Activated CD8-positive, alpha-beta T cell treated with anti-CD3 and anti-CD28 coated beads for 36 hours (primary cell): Measurements from ENCODE around the gene SEMA4D. TPM values are rescaled to one million over a fixed set of nuclear protein-coding genes. Genes with fewer than 3 reads are reported as not detected.
A peak's percentile ranks its signal among the peaks of the same experiment; 100 is the strongest.

Source experiments
- ATAC-seq: fragments of 200-7000 bp; cut with Tn5 transposase; one replicate; pipeline ENCODE4 v1.10.0; 2021; ENCODE audit warnings: mild to moderate bottlenecking, moderate library complexity
- CTCF ChIA-PET: fragments of 350-600 bp; sonication (Branson Sonifier 250); formaldehyde crosslinking; loops from one replicate; lab custom pipeline; 2021; ENCODE audit warnings: antibody characterized with exemption; lab: Charles Lee
- POLR2A ChIA-PET: fragments of 350-600 bp; sonication (Branson Sonifier 250); formaldehyde crosslinking; loops from one replicate; lab custom pipeline; 2021; ENCODE audit warnings: antibody characterized with exemption; lab: Charles Lee
- DNase-seq: peaks from one replicate; pipeline ENCODE4 v3.0.0-alpha.2; 2020
- H3K27ac Mint-ChIP-seq: one replicate; pipeline ENCODE4 v1.8.0; 2021; ENCODE audit warnings: mild to moderate bottlenecking, mixed read lengths
- H3K27me3 Mint-ChIP-seq: one replicate; pipeline ENCODE4 v1.8.0; 2021; ENCODE audit warnings: mixed read lengths
- H3K36me3 Mint-ChIP-seq: one replicate; pipeline ENCODE4 v1.8.0; 2021; ENCODE audit warnings: low read depth, mixed read lengths
- H3K4me1 Mint-ChIP-seq: one replicate; pipeline ENCODE4 v1.8.0; 2021; ENCODE audit warnings: low read depth, mixed read lengths
- H3K4me3 Mint-ChIP-seq: one replicate; pipeline ENCODE4 v1.8.0; 2021; ENCODE audit warnings: mild to moderate bottlenecking, moderate library complexity, mixed read lengths
- H3K9me3 Mint-ChIP-seq: one replicate; pipeline ENCODE4 v1.8.0; 2021; ENCODE audit warnings: mixed read lengths
- CTCF ChIP-seq: fragments of 200-600 bp; IDR thresholded peaks from one replicate; pipeline ENCODE4 v1.8.0; 2022; ENCODE audit warnings: antibody characterized with exemption, mild to moderate bottlenecking
- intact Hi-C: fragments of 100-400 bp; cut with micrococcal nuclease; formaldehyde crosslinking; loops from one replicate; pipeline ENCODE4 v1.10.0; 2022
- total RNA-seq, 2 experiments: library from RNA; stranded (reverse); gene quantifications; one replicate each; pipeline ENCODE4 v1.2.3, GENCODE V29; 2021

SEMA4D gene
- total RNA-seq, 2 experiments from 2014 or later: 290 to 317 TPM

DNA sequence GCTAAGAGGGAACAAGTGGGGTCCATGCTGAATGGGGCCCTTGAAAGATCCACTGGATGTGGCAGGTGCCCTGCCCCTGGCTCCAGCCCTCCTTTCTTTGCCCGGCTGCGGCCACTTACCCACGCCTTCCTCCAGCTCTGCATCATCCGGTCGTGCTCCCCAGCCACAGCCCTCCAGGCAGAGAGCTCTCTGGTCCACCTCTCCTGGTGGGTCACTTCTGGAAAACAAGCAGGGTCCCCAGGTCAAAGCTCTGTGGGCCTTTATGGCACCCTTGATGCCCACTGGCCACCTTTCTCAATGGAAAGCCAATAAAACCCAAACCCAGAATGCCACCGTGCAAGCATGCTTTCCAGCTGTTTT is 134.6 kb downstream of the SEMA4D start:
- ATAC-seq: no peak
- no peak overlapping the region for H3K27ac Mint-ChIP-seq
- H3K36me3 Mint-ChIP-seq: peaks cover 31% of the 10 kb centered on the region
- intact Hi-C loops: no loop called here
- H3K4me1 Mint-ChIP-seq: peaks cover 9% of the 10 kb centered on the region
- no peaks in the 10 kb centered on the region for H3K27me3 Mint-ChIP-seq
- H3K9me3 Mint-ChIP-seq: no peaks in the 10 kb centered on the region
- DNase-seq: no peak
- ChIA-PET CTCF (no interaction called here), POLR2A (interaction anchor here (0.9 to 2.5 kb wide), 5 partner anchors 10 to 36 kb away, joined by 3 to 6 read pairs (median 4); no protein-coding TSS in a partner anchor)
- TF ChIP-seq CTCF: no peak
- H3K4me3 Mint-ChIP-seq: no peak overlapping the region

- ATAC-seq (no peak), DNase-seq (no peak)
- Mint-ChIP-seq H3K9me3 (no peaks in the 10 kb centered on the region), H3K27me3 (no peaks in the 10 kb centered on the region), H3K4me3 (no peak overlapping the region), H3K4me1 (peaks cover 9% of the 10 kb centered on the region), H3K27ac (no peak overlapping the region), H3K36me3 (peaks cover 33% of the 10 kb centered on the region)
- no peak for TF ChIP-seq CTCF
- ChIA-PET POLR2A (interaction anchor here (0.9 to 2.5 kb wide), 4 partner anchors 10 to 18 kb away, joined by 3 to 6 read pairs (median 4); no protein-coding TSS in a partner anchor), CTCF (no interaction called here)
- intact Hi-C loops: no loop called here
Observed at GRCh38 chr9:89362647-89363310, 135.1 kb downstream of the SEMA4D start.

DNA sequence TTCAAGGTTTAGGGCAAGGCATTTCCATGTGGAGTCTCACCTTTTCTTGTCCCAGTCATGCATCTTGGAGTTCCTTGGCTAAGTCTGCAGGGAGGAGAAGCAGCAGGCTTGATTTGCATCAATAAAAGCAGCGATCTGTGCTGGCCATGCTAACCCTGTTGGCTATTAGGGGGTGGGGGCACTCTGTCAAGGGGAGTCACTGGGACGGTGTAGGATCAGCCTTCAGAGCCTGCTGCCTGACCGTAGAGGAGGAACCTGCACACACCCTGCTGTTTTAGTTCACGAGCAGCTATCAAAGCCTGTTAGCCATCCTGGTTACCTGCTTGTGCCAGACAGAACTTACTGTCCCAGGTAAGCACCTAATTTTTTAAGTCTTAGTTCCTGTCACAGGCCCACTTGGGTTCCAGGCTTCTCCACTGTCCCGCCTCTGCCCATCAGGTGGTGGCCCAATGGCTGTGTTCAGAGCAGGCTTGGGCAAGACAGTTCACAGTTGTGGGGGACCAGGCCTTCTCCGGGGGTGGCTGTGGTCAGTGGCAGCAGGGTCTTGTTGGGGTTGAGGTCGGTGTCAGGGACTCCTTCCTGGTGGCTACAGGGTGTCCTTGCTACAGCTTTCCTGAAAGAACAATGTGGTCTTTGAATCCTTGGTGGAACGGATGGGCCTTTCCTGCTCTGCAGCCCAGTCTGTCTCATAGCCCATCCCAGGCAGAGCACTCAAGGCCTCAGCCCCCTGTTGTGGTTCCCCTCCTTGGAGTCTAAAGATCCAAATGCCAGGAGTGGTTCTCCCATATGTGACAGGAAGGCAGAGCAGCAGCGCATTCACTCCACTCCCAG is 135.9 kb downstream of the SEMA4D start:
- ChIA-PET CTCF (no interaction called here), POLR2A (interaction anchor here (1.0 kb wide), 1 partner anchor 13 kb away, joined by 3 read pairs; no protein-coding TSS in a partner anchor)
- no peaks in the 10 kb centered on the region for H3K9me3 Mint-ChIP-seq
- no peak overlapping the region for H3K4me3 Mint-ChIP-seq
- H3K4me1 Mint-ChIP-seq: peaks cover 13% of the 10 kb centered on the region
- no peaks in the 10 kb centered on the region for H3K27me3 Mint-ChIP-seq
- ATAC-seq (no peak), DNase-seq (no peak)
- intact Hi-C loops: no loop called here
- H3K27ac Mint-ChIP-seq: peak overlapping the region; percentile 48
- TF ChIP-seq CTCF: no peak
- H3K36me3 Mint-ChIP-seq: peaks cover 35% of the 10 kb centered on the region

DNA sequence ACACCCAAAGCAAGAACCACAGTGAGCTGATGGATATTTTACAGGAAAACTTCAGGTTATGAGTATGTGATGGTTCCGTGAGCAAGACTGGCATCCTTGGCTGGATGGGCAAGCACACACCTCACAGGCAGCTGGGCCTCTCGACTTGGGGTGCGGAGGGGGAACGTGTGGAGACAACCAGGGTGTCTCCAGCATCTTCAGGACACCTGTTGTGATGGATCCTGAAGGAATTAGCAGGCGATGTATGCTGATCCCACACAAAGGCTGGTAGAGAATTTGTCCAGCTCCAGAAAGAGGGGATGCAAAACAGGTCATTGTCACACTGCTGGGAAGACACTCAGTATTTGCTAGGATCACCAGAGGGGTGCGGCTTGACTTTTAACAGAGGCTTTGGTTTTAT is 136.9 kb downstream of the SEMA4D start:
- ChIA-PET CTCF (no interaction called here), POLR2A (interaction anchor here (0.6 to 1.9 kb wide), 4 partner anchors 8 to 36 kb away, joined by 3 to 5 read pairs (median 4); no protein-coding TSS in a partner anchor)
- no peak for ATAC-seq
- TF ChIP-seq CTCF: no peak
- no peak for DNase-seq
- intact Hi-C loops: no loop called here
- Mint-ChIP-seq H3K9me3 (no peaks in the 10 kb centered on the region), H3K27me3 (no peaks in the 10 kb centered on the region), H3K4me1 (peaks cover 9% of the 10 kb centered on the region), H3K27ac (peak overlapping the region; percentile 3), H3K4me3 (no peak overlapping the region), H3K36me3 (peaks cover 44% of the 10 kb centered on the region)

DNA sequence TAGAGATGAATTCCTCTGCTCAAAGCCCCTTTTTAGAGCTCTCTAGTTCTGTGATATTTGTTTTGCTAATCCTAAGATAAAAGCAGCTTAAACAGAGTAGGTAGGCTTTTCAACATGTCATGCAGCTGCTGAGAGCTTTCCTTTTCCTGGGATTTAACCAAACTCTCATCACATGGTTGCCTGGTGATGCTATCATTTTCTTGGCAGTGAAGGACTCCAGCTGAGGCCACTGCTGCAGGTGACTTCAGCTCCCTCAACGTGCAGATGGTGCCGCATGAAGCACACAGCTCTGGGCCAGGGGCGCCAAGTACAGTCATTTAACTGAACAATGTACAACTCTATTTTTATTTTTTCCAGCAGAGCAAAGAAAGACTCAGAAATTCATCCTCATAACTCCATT is 137.4 kb downstream of the SEMA4D start:
- Mint-ChIP-seq H3K4me1 (peaks cover 9% of the 10 kb centered on the region), H3K9me3 (no peaks in the 10 kb centered on the region), H3K27ac (peak overlapping the region; percentile 53), H3K36me3 (peaks cover 47% of the 10 kb centered on the region), H3K4me3 (no peak overlapping the region), H3K27me3 (no peaks in the 10 kb centered on the region)
- intact Hi-C loops: no loop called here
- POLR2A ChIA-PET: interaction anchor here (1.3 to 1.9 kb wide), 3 partner anchors 8 to 35 kb away, joined by 4 to 5 read pairs (median 4); no protein-coding TSS in a partner anchor
- ATAC-seq (no peak), DNase-seq (no peak)
- no peak for TF ChIP-seq CTCF
- CTCF ChIA-PET: no interaction called here
